Bladder microvascular endothelial cell (primary cell): Measurements from ENCODE around the gene ASCL1. TPM values are rescaled to one million over a fixed set of nuclear protein-coding genes. Genes with fewer than 3 reads are reported as not detected.

Experiments used
- total RNA-seq: library from RNA; depleted of rRNA; stranded (reverse); fragments of >200 nt; gene quantifications from 2 replicates; pipeline ENCODE4 v1.2.3, GENCODE V29; 2014

ASCL1 gene
- total RNA-seq = not detected in 2 replicates

GRCh38 chr12:102957339-102958050, at the start of gene ASCL1:
ASCL1 (plus strand) TSS chr12:102957674; CDS start chr12:102958245, 571 bp downstream.

GRCh38 chr12:102917026-102917787, 40.3 kb upstream of the ASCL1 start, which contains the start of gene PAH:
PAH (minus strand) TSS chr12:102917244; CDS start chr12:102917130, 114 bp downstream.

Other genes with a start within 250 kb of the ASCL1 start
- gene PAH, start 40.4 kb upstream of the ASCL1 start, total RNA-seq = not detected in 2 replicates